Measurements from ENCODE around the gene BIN1.
"Not testable (repeated sequence)": the region's sequence is repeated elsewhere in the genome, so short reads cannot be mapped to it uniquely, and the experiment has no call there.

The BIN1 gene

GRCh38 chr2:127043367-127044164 is 63.4 kb downstream of the BIN1 start:
- Histone ChIP-seq H3K27ac (ENCODE audit: low read depth, low read length) (no peak overlapping the region), H3K36me3 (ENCODE audit: control insufficient read depth, insufficient read depth, low read length) (no peaks in the 10 kb centered on the region), H3K4me3 (ENCODE audit: low read depth, low read length) (no peak overlapping the region), H3K9me3 (ENCODE audit: control insufficient read depth, insufficient read depth, low read length) (no peaks in the 10 kb centered on the region), H3K9ac (ENCODE audit: low read depth, low read length) (no peak overlapping the region), H3K27me3 (ENCODE audit: control insufficient read depth, insufficient read depth, low read length) (no peaks in the 10 kb centered on the region), H3K4me1 (ENCODE audit: control insufficient read depth, insufficient read depth, low read length) (no peaks in the 10 kb centered on the region)

GRCh38 chr2:127041259-127041970 is 65.5 kb downstream of the BIN1 start:
- Histone ChIP-seq H3K4me3 (ENCODE audit: low read depth, low read length) (no peak overlapping the region), H3K9me3 (ENCODE audit: control insufficient read depth, insufficient read depth, low read length) (no peaks in the 10 kb centered on the region), H3K36me3 (ENCODE audit: control insufficient read depth, insufficient read depth, low read length) (no peaks in the 10 kb centered on the region), H3K27ac (ENCODE audit: low read depth, low read length) (no peak overlapping the region), H3K4me1 (ENCODE audit: control insufficient read depth, insufficient read depth, low read length) (no peaks in the 10 kb centered on the region), H3K27me3 (ENCODE audit: control insufficient read depth, insufficient read depth, low read length) (no peaks in the 10 kb centered on the region), H3K9ac (ENCODE audit: low read depth, low read length) (no peak overlapping the region)

- Histone ChIP-seq H3K27me3 (ENCODE audit: control insufficient read depth, insufficient read depth, low read length) (no peaks in the 10 kb centered on the region), H3K9me3 (ENCODE audit: control insufficient read depth, insufficient read depth, low read length) (no peaks in the 10 kb centered on the region), H3K9ac (ENCODE audit: low read depth, low read length) (no peak overlapping the region), H3K4me1 (ENCODE audit: control insufficient read depth, insufficient read depth, low read length) (no peaks in the 10 kb centered on the region), H3K4me3 (ENCODE audit: low read depth, low read length) (no peak overlapping the region), H3K36me3 (ENCODE audit: control insufficient read depth, insufficient read depth, low read length) (no peaks in the 10 kb centered on the region), H3K27ac (ENCODE audit: low read depth, low read length) (no peak overlapping the region)
Observed at GRCh38 chr2:127040169-127040568, 66.8 kb downstream of the BIN1 start.

GRCh38 chr2:127039387-127040031 is 67.4 kb downstream of the BIN1 start:
- Histone ChIP-seq H3K27me3 (ENCODE audit: control insufficient read depth, insufficient read depth, low read length) (no peaks in the 10 kb centered on the region), H3K9me3 (ENCODE audit: control insufficient read depth, insufficient read depth, low read length) (no peaks in the 10 kb centered on the region), H3K4me1 (ENCODE audit: control insufficient read depth, insufficient read depth, low read length) (no peaks in the 10 kb centered on the region), H3K36me3 (ENCODE audit: control insufficient read depth, insufficient read depth, low read length) (no peaks in the 10 kb centered on the region), H3K4me3 (ENCODE audit: low read depth, low read length) (no peak overlapping the region), H3K27ac (ENCODE audit: low read depth, low read length) (no peak overlapping the region), H3K9ac (ENCODE audit: low read depth, low read length) (no peak overlapping the region)

GRCh38 chr2:127037476-127037875 is 69.5 kb downstream of the BIN1 start:
- H3K9ac ChIP-seq (ENCODE audit: low read depth, low read length), result no peak overlapping the region
- no peaks in the 10 kb centered on the region for H3K4me1 ChIP-seq (ENCODE audit: control insufficient read depth, insufficient read depth, low read length)
- no peak overlapping the region for H3K27ac ChIP-seq (ENCODE audit: low read depth, low read length)
- no peak overlapping the region for H3K4me3 ChIP-seq (ENCODE audit: low read depth, low read length)
- H3K9me3 ChIP-seq (ENCODE audit: control insufficient read depth, insufficient read depth, low read length), result no peaks in the 10 kb centered on the region
- no peaks in the 10 kb centered on the region for H3K27me3 ChIP-seq (ENCODE audit: control insufficient read depth, insufficient read depth, low read length)
- H3K36me3 ChIP-seq (ENCODE audit: control insufficient read depth, insufficient read depth, low read length), result no peaks in the 10 kb centered on the region

GRCh38 chr2:127034883-127035611 is 71.9 kb downstream of the BIN1 start:
- Histone ChIP-seq H3K27ac (ENCODE audit: low read depth, low read length) (no peak overlapping the region), H3K9ac (ENCODE audit: low read depth, low read length) (no peak overlapping the region), H3K9me3 (ENCODE audit: control insufficient read depth, insufficient read depth, low read length) (no peaks in the 10 kb centered on the region), H3K27me3 (ENCODE audit: control insufficient read depth, insufficient read depth, low read length) (no peaks in the 10 kb centered on the region), H3K4me1 (ENCODE audit: control insufficient read depth, insufficient read depth, low read length) (no peaks in the 10 kb centered on the region), H3K36me3 (ENCODE audit: control insufficient read depth, insufficient read depth, low read length) (no peaks in the 10 kb centered on the region), H3K4me3 (ENCODE audit: low read depth, low read length) (no peak overlapping the region)

- Histone ChIP-seq H3K9me3 (ENCODE audit: control insufficient read depth, insufficient read depth, low read length) (no peaks in the 10 kb centered on the region), H3K36me3 (ENCODE audit: control insufficient read depth, insufficient read depth, low read length) (no peaks in the 10 kb centered on the region), H3K4me3 (ENCODE audit: low read depth, low read length) (no peak overlapping the region), H3K9ac (ENCODE audit: low read depth, low read length) (no peak overlapping the region), H3K4me1 (ENCODE audit: control insufficient read depth, insufficient read depth, low read length) (no peaks in the 10 kb centered on the region), H3K27me3 (ENCODE audit: control insufficient read depth, insufficient read depth, low read length) (no peaks in the 10 kb centered on the region), H3K27ac (ENCODE audit: low read depth, low read length) (no peak overlapping the region)
Observed at GRCh38 chr2:127034051-127034450, 72.9 kb downstream of the BIN1 start.

- H3K9ac ChIP-seq (ENCODE audit: low read depth, low read length), result no peak overlapping the region
- H3K4me1 ChIP-seq (ENCODE audit: control insufficient read depth, insufficient read depth, low read length), result no peaks in the 10 kb centered on the region
- H3K27ac ChIP-seq (ENCODE audit: low read depth, low read length), result no peak overlapping the region
- no peaks in the 10 kb centered on the region for H3K36me3 ChIP-seq (ENCODE audit: control insufficient read depth, insufficient read depth, low read length)
- H3K4me3 ChIP-seq (ENCODE audit: low read depth, low read length), result no peak overlapping the region
- no peaks in the 10 kb centered on the region for H3K9me3 ChIP-seq (ENCODE audit: control insufficient read depth, insufficient read depth, low read length)
- no peaks in the 10 kb centered on the region for H3K27me3 ChIP-seq (ENCODE audit: control insufficient read depth, insufficient read depth, low read length)
Observed at GRCh38 chr2:127032621-127033020, 74.3 kb downstream of the BIN1 start.

- Histone ChIP-seq H3K9me3 (ENCODE audit: control insufficient read depth, insufficient read depth, low read length) (no peaks in the 10 kb centered on the region), H3K4me1 (ENCODE audit: control insufficient read depth, insufficient read depth, low read length) (0 out of 2 replicates have a peak, but pooled peaks cover 3% of the 10 kb centered on the region), H3K36me3 (ENCODE audit: control insufficient read depth, insufficient read depth, low read length) (no peaks in the 10 kb centered on the region), H3K4me3 (ENCODE audit: low read depth, low read length) (no peak overlapping the region), H3K27ac (ENCODE audit: low read depth, low read length) (no peak overlapping the region), H3K27me3 (ENCODE audit: control insufficient read depth, insufficient read depth, low read length) (no peaks in the 10 kb centered on the region), H3K9ac (ENCODE audit: low read depth, low read length) (no peak overlapping the region)
Observed at GRCh38 chr2:127029350-127030051, 77.5 kb downstream of the BIN1 start.

GRCh38 chr2:127028745-127029144 is 78.2 kb downstream of the BIN1 start:
- H3K4me3 ChIP-seq (ENCODE audit: low read depth, low read length); H3K9ac ChIP-seq (ENCODE audit: low read depth, low read length): not testable (repeated sequence)

More at GRCh38 chr2:127028745-127029144, 78.2 kb downstream of the BIN1 start:
- H3K4me1 ChIP-seq (ENCODE audit: control insufficient read depth, insufficient read depth, low read length); H3K27ac ChIP-seq (ENCODE audit: low read depth, low read length); H3K9me3 ChIP-seq (ENCODE audit: control insufficient read depth, insufficient read depth, low read length); H3K27me3 ChIP-seq (ENCODE audit: control insufficient read depth, insufficient read depth, low read length); H3K36me3 ChIP-seq (ENCODE audit: control insufficient read depth, insufficient read depth, low read length): not testable (repeated sequence)

All from HUES48 (cell line).